Caco-2 (cell line): ENCODE data around the gene TMEM179B. TPM values are rescaled to one million over a fixed set of nuclear protein-coding genes. Genes with fewer than 3 reads are reported as not detected.

ENCODE experiments used
- BruUV-seq: library from RNA; stranded (reverse); fragments of 400-500 nt; replicated peaks from 2 replicates; lab custom pipeline; 2021; lab: Mats Ljungman, UMichigan
- CTCF ChIA-PET: fragments of 300-600 bp; sonication (Branson Sonifier 250); formaldehyde crosslinking; loops from one replicate; lab custom pipeline; 2022; ENCODE audit warnings: antibody characterized with exemption; lab: Charles Lee
- POLR2A ChIA-PET: fragments of 300-600 bp; sonication (Branson Sonifier 250); formaldehyde crosslinking; loops from one replicate; lab custom pipeline; 2022; ENCODE audit warnings: antibody characterized with exemption; lab: Charles Lee
- DNase-seq, 2 experiments: peaks; one replicate each; pipeline versions ENCODE4 v3.0.0 to v3.0.0-alpha.2; 2020 to 2022
- H3K27me3 ChIP-seq: replicated peaks from 2 replicates; pipeline ENCODE4 v1.6.0; 2011; ENCODE audit warnings: low read length; ENCODE audit not compliant: control insufficient read depth, insufficient read depth
- H3K36me3 ChIP-seq: 2 replicates; pipeline ENCODE4 v1.5.1; 2011; ENCODE audit warnings: low read length; ENCODE audit not compliant: control insufficient read depth, insufficient read depth
- H3K4me1 ChIP-seq: fragments of 250-450 bp; sonication (Bioruptor Pico); 2 replicates; pipeline ENCODE4 v1.5.1; 2020; ENCODE audit warnings: mild to moderate bottlenecking
- H3K4me3 ChIP-seq: 2 replicates; pipeline ENCODE4 v1.5.1; 2011; ENCODE audit warnings: low read depth, mild to moderate bottlenecking, control low read depth, low read length
- H3K9me3 ChIP-seq: fragments of 250-450 bp; sonication (Bioruptor Pico); 2 replicates; pipeline ENCODE4 v1.5.1; 2020; ENCODE audit warnings: mild to moderate bottlenecking, moderate library complexity
- H3K27ac Mint-ChIP-seq: one replicate; pipeline ENCODE4 v1.8.0; 2022; ENCODE audit warnings: mixed read lengths; ENCODE audit not compliant: unreplicated experiment
- H3K27me3 Mint-ChIP-seq: one replicate; pipeline ENCODE4 v1.8.0; 2022; ENCODE audit warnings: mixed read lengths; ENCODE audit not compliant: insufficient read depth, unreplicated experiment
- H3K36me3 Mint-ChIP-seq: one replicate; pipeline ENCODE4 v1.8.0; 2022; ENCODE audit warnings: mild to moderate bottlenecking, mixed read lengths; ENCODE audit not compliant: insufficient read depth, unreplicated experiment
- H3K4me1 Mint-ChIP-seq: one replicate; pipeline ENCODE4 v1.8.0; 2022; ENCODE audit warnings: low read depth, mixed read lengths; ENCODE audit not compliant: unreplicated experiment
- H3K4me3 Mint-ChIP-seq: one replicate; pipeline ENCODE4 v1.8.0; 2022; ENCODE audit warnings: mild to moderate bottlenecking, moderate library complexity, mixed read lengths; ENCODE audit not compliant: unreplicated experiment
- H3K9me3 Mint-ChIP-seq: one replicate; pipeline ENCODE4 v1.8.0; 2022; ENCODE audit warnings: mixed read lengths; ENCODE audit not compliant: unreplicated experiment
- intact Hi-C: fragments of 100-400 bp; cut with micrococcal nuclease; formaldehyde crosslinking; loops from one replicate; pipeline ENCODE4 v1.10.0; 2022; ENCODE audit not compliant: unreplicated experiment
- total RNA-seq: library from RNA; stranded (reverse); gene quantifications from 2 replicates; pipeline ENCODE4 v1.2.3, GENCODE V29; 2022
- TF ChIP-seq, protein P1 (sequence below), 2 experiments: fragments of 200-600 bp in 1 of 2; IDR thresholded peaks; 1 replicate in 1 of 2; 2 replicates in 1 of 2; pipeline versions ENCODE4 v1.5.1 to v1.8.0; 2011 to 2022; ENCODE audit warnings: antibody characterized with exemption in 1 of 2, control low read depth in 1 of 2, inconsistent platforms in 1 of 2, low read depth in 1 of 2, low read length in 1 of 2, mild to moderate bottlenecking in 1 of 2, moderate library complexity in 1 of 2; ENCODE audit not compliant: insufficient read depth in 1 of 2, severe bottlenecking in 1 of 2, unreplicated experiment in 1 of 2

Gene TMEM179B
- total RNA-seq, 1 experiment from 2014 or later = 68.4 TPM

DNA sequence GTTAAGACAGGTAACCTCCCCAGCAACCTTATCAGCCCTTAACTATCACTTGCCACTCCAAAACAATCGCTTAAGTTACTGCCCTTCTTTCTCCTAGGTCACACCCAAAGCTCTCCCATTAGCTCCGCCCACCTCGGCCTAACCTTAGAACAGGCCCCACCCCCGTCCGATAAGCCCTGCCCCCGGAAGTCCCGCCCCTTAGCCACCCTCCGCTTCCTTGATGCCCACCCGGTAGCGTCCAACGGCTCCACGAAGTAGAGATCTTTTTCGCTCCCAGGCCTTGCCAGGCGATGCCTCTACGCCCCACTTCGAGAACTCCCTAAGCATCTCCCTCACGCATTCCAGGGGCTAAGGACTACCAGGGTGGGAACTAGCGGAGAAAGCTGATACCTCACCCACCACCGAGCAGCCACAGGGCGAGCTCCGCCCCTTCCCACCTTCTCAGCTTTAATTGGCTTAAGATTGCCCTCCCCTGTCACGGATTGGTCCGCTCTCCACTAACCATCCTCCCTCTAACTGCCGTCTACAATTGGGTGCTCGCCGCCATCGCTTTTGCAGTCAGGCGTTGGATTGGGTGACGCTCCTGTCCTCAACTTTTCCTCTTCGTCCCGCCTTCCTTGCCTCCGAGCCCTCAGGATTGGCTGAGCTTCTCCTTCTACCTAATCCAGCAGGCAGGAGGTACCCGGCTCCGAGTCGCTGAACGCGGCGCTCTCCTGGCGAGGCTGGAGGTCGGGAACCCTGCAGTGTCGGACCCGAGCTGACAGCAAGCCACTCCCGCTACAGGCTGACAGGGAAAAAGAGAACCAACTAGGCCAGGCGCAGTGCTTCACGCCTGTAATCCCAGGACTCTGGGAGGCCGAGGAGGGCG is 33.2 kb upstream of the TMEM179B start, which contains the start of gene ZBTB3:
Gene ZBTB3, minus strand, starts transcription at position 425 of the 868 bp plus-strand sequence. CDS start 496 bp downstream, outside the sequence.
- Histone ChIP-seq H3K4me1 (peaks cover 9% of the 10 kb centered on the region; the same call in 1 of the 2 replicates), H3K4me3 (peak within 1 kb of the TSS; percentile 56), H3K27me3 (no peaks in the 10 kb centered on the region), H3K9me3 (no peaks in the 10 kb centered on the region), H3K36me3 (peaks cover 3% of the 10 kb centered on the region)
- intact Hi-C loops = loop anchor here (1.0 to 2.0 kb wide), 2 partner anchors 7 to 25 kb away; partner anchors contain the start of genes POLR2G and TTC9C
- TF ChIP-seq, protein P1, sequence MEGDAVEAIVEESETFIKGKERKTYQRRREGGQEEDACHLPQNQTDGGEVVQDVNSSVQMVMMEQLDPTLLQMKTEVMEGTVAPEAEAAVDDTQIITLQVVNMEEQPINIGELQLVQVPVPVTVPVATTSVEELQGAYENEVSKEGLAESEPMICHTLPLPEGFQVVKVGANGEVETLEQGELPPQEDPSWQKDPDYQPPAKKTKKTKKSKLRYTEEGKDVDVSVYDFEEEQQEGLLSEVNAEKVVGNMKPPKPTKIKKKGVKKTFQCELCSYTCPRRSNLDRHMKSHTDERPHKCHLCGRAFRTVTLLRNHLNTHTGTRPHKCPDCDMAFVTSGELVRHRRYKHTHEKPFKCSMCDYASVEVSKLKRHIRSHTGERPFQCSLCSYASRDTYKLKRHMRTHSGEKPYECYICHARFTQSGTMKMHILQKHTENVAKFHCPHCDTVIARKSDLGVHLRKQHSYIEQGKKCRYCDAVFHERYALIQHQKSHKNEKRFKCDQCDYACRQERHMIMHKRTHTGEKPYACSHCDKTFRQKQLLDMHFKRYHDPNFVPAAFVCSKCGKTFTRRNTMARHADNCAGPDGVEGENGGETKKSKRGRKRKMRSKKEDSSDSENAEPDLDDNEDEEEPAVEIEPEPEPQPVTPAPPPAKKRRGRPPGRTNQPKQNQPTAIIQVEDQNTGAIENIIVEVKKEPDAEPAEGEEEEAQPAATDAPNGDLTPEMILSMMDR (IDR thresholded peaks at IDR 0.05; ENCODE audit: insufficient read depth in 1 of 2, low read depth in 1 of 2, low read length in 1 of 2, severe bottlenecking in 1 of 2, unreplicated experiment in 1 of 2) = no peak
- ChIA-PET POLR2A (interaction anchor here (0.6 to 2.1 kb wide), 30 partner anchors 8 to 273 kb away, joined by 3 to 71 read pairs (median 8); partner anchors contain the start of genes B3GAT3, C11orf98, CSKMT and EEF1G), CTCF (interaction anchor here (0.5 to 1.7 kb wide), 17 partner anchors 8 to 359 kb away, joined by 3 to 48 read pairs (median 5); partner anchors contain the start of genes HNRNPUL2, MTA2, POLR2G and TAF6L)
- no peaks in the 10 kb centered on the region for H3K27me3 Mint-ChIP-seq
- BruUV-seq = no TSS peak
- no peaks in the 10 kb centered on the region for H3K9me3 Mint-ChIP-seq
- peak; percentile 98 to 99 for DNase-seq
- peaks cover 23% of the 10 kb centered on the region for H3K36me3 Mint-ChIP-seq
- H3K4me3 Mint-ChIP-seq = peak within 1 kb of the TSS; percentile 97
- H3K4me1 Mint-ChIP-seq = no peaks in the 10 kb centered on the region
- peak within 1 kb of the TSS; percentile 95 for H3K27ac Mint-ChIP-seq

DNA sequence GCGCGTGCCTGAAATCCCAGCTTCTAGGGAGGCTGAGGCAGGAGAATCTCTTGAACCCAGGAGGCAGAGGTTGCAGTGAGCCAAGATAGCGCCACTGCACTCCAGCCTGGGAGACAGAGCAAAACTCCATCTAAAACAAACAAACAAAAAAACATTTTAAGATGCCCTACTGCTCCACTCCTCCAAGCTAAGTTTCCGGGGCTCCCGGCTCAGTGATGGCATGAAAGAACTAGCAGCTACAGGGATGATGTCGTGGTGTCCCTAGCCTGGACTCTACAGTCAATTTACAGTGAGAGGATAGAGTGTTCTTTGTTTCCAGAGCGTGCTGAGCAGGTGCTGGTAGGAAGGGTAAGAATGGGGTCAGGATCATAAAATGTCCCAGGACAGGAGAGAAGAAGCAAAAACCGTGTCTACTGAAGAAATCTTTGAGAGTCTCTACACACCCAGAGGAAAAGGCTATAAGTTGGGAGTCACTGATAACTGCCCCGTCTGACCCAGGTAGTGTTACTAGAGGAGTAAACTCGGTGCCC is 32.1 kb upstream of the TMEM179B start:
- no peak overlapping the region for H3K4me3 ChIP-seq
- no peaks in the 10 kb centered on the region for H3K9me3 ChIP-seq
- TF ChIP-seq, protein P1 (IDR thresholded peaks at IDR 0.05; ENCODE audit: insufficient read depth in 1 of 2, low read depth in 1 of 2, low read length in 1 of 2, severe bottlenecking in 1 of 2, unreplicated experiment in 1 of 2) = no peak
- BruUV-seq = TSS peak; percentile 52
- no peaks in the 10 kb centered on the region for H3K27me3 ChIP-seq
- H3K36me3 Mint-ChIP-seq = peaks cover 23% of the 10 kb centered on the region
- H3K36me3 ChIP-seq = peaks cover 3% of the 10 kb centered on the region
- H3K4me3 Mint-ChIP-seq = peak overlapping the region; percentile 97
- no peaks in the 10 kb centered on the region for H3K27me3 Mint-ChIP-seq
- H3K27ac Mint-ChIP-seq = no peak overlapping the region
- H3K4me1 Mint-ChIP-seq = no peaks in the 10 kb centered on the region
- ChIA-PET POLR2A (interaction anchor here (0.6 to 2.1 kb wide), 2 partner anchors 27 to 614 kb away, joined by 7 to 71 read pairs; partner anchors contain the start of genes HNRNPUL2, SLC22A9 and TTC9C), CTCF (no interaction called here)
- intact Hi-C loops = no loop called here
- H3K9me3 Mint-ChIP-seq = no peaks in the 10 kb centered on the region
- peaks cover 9% of the 10 kb centered on the region; the same call in 1 of the 2 replicates for H3K4me1 ChIP-seq
- no peak for DNase-seq
